ENCODE data around the gene NAGPA.
"Not testable (repeated sequence)": the region's sequence is repeated elsewhere in the genome, so short reads cannot be mapped to it uniquely, and the experiment has no call there.

The NAGPA gene, protein sequence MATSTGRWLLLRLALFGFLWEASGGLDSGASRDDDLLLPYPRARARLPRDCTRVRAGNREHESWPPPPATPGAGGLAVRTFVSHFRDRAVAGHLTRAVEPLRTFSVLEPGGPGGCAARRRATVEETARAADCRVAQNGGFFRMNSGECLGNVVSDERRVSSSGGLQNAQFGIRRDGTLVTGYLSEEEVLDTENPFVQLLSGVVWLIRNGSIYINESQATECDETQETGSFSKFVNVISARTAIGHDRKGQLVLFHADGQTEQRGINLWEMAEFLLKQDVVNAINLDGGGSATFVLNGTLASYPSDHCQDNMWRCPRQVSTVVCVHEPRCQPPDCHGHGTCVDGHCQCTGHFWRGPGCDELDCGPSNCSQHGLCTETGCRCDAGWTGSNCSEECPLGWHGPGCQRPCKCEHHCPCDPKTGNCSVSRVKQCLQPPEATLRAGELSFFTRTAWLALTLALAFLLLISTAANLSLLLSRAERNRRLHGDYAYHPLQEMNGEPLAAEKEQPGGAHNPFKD

DNA sequence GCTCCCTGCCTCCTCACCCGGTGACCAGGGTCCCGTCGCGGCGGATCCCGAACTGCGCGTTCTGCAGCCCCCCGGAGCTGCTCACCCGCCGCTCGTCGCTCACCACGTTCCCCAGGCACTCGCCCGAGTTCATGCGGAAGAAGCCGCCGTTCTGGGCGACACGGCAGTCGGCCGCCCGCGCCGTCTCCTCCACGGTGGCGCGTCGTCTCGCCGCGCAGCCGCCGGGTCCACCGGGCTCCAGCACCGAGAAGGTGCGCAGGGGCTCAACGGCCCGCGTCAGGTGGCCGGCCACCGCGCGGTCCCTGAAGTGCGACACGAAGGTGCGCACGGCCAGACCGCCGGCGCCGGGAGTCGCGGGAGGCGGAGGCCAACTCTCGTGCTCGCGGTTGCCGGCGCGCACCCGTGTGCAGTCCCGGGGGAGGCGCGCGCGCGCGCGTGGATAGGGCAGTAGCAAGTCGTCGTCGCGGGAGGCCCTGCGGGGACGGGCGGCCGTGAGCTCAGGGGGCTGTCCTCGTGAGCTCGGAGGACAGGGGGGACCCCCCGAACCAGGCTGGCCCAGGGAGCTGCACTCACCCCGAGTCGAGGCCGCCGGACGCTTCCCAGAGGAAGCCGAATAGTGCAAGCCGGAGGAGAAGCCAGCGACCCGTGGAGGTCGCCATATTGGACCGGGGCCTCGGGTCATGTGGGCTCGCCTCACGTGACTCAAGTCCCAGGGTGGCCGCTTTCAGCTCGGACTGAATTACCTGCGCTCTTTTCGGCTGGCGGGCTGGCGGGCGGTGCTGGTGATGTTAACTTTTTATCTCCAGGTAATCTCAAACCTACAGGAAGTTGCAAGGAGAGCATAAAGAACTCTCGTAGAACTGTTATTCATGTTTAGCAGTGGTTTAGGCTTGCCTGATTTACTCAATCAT is at the start of gene NAGPA:
NAGPA (minus strand) TSS at position 680 of the 911 bp plus-strand sequence; CDS start at position 659, 21 bp downstream.
- peak; percentile 73 for DNase-seq (ENCODE audit: low read depth)

DNA sequence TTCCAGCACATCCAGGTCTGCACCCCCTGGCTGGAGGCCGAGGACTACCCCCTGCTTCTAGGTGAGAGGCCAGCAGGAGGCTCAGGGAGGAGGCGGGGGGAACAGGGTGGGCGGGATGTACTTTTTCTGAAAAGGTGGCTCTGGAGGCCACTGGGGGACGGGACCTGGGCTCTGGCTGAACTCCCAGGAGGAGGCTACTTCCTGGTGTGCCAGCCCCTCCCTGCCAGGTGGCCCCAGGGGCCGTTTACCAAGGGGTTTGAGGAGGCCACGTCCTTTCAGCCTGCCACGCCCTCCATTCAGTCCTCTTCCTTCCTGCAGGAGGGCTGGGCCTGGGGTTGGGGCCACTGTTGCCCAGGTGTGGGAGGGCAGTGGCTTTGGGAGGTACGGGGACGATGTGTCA is 47.3 kb upstream of the NAGPA start:
- not testable (repeated sequence) for DNase-seq (ENCODE audit: low read depth)

DNA sequence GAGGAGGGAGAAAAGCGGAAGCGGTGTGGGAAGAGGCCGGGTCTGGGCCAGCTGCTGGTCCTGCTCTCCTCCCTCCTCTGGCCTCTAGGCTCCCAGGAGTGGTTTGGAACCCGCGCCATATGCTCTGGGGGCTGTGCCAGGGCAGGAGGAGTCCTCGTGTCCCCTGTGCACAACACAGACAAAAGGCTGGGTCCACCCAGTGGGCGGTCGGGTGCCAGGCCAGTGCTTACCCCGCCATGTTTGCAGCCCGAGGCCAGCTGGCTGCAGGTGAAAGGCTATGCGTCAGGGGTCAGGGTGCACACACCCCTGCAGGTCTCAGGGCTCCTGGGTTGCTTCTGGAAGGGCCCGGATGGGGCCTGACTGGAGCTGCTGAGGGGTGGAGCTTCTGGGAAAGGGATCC is 46.7 kb upstream of the NAGPA start:
- not testable (repeated sequence) for DNase-seq (ENCODE audit: low read depth)

DNA sequence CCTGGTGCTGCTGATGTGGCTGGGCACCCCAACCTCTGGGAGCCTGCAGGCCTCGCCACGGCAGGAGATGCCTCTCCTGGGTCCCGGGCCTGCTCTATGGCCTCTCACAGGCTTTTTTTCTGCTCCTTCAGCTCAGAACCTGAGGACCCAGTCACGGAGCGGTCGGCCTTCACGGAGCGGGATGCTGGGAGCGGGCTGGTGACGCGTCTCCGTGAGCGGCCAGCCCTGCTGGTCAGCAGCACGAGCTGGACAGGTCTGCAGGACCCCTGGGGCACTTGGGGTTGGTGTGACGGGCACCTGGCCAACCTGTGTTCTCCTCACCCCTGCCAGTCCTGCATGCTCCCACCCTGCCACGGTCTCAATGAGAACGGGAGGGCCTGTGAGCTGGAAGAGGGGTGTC is 44.9 kb upstream of the NAGPA start:
- no peak for DNase-seq (ENCODE audit: low read depth)

DNA sequence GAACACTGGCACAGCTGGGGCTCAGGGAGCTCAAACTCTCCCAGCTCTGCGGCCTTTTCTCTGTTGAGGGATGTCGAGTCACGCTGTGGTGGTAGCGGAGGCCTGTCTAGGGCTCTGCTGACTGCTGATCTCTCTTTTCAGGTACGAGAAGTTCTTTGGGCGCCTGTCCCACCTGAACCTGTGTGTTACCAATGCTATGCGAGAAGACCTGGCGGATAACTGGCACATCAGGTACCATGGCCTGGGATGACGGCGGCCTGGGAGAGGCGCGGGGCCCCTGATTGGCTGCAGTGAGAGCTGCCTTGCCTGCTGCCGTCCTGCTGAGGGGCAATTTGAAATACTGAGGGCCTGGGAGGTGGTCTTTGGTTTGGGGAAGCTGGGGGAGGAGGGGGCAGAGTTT is 43.6 kb upstream of the NAGPA start:
- DNase-seq (ENCODE audit: low read depth), result no peak

DNA sequence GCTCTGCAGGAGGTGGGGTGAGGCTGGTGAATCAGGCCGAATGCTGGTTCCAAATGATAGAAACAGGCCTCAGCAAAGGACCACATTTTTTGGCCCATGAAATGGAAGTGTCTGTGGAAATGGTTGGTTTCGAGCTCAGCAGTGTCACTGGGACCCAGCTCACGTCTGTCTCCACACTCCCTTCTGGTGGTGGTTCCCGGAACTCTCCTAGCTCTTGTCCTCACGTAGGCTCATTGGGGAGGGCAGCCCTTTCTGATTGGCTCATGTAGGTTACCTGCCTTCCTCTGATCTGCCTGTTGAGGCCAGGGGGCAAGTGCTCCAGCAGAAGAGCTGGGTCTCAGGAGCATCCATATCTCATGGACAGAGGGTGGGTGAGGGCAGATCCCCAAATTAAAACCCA is 41.9 kb upstream of the NAGPA start:
- no peak for DNase-seq (ENCODE audit: low read depth)

DNA sequence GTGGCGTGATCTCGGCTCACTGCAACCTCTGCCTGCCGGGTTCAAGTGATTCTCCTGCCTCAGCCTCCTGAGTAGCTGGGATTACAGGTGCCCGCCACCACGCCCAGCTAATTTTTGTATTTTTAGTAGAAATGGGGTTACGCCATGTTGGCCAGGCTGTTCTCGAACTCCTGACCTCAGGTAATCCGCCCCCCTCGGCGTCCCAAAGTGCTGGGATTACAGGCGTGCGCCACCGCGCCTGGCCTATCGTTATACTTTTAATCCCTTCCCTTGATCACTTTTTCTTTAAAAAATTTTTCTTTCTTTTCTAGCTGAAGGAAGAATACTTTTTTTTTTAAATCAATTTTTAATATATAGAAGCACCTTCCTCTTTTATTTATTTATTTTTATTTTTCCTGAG is 40.0 kb upstream of the NAGPA start:
- not testable (repeated sequence) for DNase-seq (ENCODE audit: low read depth)

DNA sequence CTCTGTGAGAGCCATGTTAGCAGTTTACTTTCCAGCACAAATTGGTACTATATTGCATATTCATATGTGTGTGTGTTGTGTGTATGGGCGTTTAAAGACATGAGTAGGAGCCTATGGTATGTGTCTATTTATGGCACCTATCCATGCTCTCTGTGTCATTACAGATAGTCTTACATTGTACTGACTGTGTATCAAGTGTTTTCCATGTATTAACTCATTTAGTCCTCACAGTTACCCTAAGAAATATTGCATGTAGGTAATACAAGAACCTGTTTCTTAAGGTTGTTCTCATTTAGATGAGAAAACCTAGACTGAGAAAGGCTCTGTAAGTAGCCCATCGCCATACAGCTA is 39.5 kb upstream of the NAGPA start:
- DNase-seq (ENCODE audit: low read depth), result no peak

DNA sequence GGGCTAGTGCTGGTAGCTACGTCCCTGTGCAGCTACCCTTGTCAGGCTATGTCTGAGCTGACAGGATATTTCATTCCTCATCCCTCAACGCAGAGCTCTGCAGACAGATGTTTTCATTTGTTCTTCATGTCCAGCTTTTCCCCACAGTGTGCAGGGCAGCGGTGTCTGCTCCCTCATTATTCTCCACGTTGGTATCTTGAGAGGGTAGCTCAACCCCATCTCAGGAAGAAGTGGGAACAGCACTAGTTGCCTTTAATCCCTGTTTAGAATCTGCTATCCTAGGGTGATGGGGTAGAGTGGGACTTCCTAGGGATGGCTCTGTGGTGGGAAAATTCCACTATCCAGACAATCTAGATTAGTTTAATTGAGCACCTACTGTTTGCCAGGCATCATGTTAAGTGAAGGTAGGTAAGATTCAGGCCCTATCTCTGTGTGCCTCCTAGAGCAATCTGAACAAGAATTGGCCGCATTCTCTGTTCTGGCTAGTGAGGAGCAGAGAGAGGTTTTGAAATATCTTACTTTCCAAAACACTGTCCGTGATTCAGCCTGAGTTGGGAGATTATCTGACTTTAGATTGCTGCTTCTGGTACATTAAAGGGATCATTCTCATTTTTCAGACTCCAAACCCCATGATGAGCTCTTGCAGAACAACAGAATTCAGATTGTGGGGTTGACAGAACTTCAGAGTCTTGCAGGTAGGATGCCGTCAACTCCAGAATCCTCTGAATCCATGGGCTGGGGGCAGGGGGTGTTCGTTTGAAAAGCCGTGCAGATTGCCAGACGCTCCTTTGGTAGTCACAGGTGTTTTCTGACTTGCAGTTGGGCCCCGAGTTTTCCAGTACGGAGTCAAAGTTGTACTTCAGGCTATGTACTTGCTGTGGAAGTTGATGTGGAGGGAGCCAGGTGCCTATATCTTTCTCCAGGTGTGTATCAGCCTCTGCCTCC is 38.9 kb upstream of the NAGPA start:
- DNase-seq (ENCODE audit: low read depth), result no peak

DNA sequence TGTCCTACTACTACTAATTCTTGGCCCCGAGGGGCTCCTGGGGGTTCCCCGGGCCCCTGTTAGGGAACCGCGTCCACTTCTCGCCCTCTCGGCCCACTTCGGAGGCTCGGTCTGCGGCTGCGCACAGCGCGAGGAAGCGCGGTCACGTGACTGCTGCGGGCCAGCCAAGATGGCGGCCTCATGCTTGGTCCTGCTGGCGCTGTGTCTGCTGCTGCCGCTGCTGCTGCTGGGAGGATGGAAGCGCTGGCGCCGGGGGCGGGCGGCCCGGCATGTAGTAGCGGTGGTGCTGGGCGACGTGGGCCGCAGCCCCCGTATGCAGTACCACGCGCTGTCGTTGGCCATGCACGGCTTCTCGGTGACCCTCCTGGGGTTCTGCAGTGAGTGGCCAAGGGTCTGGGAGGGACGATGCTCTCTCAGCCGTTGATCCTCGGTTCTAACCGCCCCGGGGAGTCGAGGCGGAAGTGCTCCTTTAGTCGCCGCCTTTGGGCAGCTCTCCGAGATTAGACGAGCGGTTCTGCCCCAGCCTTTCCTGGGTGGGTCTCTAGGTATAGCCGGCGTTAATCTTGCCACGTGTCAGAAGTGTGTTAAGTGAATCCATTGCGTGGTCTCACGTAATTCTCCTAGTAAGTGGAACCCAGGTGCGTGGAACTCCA is 38.1 kb upstream of the NAGPA start, which contains the start of gene ALG1:
ALG1 (plus strand) TSS at position 163 of the 653 bp plus-strand sequence; CDS start at position 170, 7 bp downstream.
- peak; percentile 86 for DNase-seq (ENCODE audit: low read depth)

DNA sequence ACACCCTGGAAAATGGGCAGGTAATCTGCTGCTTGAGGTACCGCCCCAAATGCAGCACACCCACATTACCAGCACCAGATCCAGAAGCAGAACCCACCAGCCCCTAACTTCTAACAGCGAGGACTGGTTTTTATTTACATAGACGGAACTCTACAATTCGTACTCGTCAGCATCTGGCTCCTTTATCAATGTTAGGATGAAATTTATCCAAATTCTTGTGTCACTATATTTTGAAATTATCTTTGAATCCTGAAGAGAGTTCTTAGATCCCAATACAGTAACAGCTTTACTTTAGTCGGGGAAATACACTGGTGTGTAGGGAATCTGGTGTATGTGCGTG is 37.6 kb upstream of the NAGPA start:
- no peak for DNase-seq (ENCODE audit: low read depth)

DNA sequence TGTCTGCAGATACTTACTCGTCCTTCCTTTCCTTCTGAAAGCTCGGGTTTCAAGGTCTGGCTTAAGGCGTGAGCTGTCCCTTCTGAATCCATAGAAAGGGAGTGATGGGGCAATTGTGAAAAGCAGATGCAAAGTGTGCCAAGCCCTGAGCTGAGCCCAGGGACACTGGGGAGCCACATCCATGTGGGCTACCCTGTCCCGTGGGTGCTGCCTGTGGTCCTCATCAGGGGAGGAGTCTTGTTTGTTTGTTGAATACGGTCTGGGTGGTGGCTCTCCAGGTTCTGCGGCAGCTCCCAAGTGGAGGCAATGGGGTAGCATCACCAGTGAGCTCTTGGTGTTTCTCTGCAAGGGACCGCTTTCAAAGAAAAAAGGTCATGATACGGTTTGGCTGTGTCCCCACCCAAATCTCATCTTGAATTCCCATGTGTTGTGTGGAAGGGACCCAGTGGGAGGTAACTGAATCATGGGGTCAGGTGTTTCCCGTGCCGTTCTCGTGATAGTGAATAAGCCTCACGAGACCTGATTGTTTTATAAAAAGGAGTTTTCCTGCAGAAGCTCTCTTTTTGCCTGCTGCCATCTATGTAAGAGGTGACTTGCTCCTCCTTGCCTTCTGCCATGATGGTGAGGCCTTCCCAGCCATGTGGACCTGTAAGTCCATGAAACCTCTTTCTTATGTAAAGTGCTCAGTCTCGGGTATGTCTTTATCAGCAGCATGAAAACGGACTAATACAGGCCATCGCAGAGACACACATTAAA is 36.9 kb upstream of the NAGPA start:
- DNase-seq (ENCODE audit: low read depth), result no peak

DNA sequence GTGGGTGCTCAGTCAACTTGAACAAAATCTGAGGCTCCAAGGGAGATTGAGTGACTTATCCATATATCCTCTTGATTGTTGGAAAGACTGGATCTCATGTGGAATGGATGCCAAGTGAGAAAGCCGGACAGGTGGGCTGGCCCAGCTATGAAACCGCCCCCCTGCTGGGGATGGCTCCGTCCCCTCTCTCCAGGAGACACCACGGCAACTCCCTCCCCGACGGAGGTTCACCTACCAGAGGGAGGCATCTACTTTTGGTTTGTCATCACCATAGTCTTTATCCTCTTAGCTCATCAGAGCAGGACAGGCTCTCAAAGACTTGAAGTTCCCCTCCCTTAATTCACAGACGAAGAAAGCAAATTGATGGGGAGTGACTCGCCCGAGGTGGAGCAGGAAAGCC is 36.1 kb upstream of the NAGPA start:
- no peak for DNase-seq (ENCODE audit: low read depth)

DNA sequence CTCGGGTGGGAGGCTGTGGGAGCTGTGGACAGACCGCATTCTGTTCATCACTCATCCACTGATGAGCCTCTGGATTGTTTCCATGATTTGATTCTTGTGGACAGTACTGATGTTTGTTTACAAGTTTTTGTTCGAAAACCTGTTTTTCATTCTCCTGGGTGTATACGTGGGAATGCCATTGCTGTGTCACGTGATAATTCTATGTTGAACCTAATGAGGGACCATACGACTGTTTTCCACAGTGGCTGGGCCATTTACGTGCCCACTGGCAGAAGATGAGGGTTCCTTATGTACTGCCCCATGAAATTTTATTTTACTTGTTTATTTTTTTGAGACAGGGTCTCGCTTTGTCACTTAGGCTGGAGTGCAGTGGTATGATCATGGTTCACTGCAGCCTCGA is 35.3 kb upstream of the NAGPA start:
- DNase-seq (ENCODE audit: low read depth), result no peak

DNA sequence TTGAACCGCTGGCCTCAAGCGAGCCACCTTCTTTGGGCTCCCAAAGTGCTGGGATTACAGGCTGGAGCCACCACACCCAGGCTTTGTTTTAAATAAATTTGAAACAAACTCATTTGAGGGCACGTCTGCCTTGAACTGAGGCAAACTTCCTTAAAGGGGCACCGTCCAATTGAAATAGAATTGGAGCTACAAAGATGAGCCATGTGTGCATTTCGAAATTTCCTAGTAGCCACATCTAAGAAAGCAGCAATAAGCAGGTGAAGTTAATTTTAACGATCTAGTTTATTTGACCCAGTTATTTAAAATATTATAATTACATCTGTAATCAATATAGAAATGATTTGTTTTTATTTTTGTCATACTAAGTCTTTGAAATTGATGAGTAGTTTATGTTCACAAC is 32.8 kb upstream of the NAGPA start:
- DNase-seq (ENCODE audit: low read depth), result no peak

DNA sequence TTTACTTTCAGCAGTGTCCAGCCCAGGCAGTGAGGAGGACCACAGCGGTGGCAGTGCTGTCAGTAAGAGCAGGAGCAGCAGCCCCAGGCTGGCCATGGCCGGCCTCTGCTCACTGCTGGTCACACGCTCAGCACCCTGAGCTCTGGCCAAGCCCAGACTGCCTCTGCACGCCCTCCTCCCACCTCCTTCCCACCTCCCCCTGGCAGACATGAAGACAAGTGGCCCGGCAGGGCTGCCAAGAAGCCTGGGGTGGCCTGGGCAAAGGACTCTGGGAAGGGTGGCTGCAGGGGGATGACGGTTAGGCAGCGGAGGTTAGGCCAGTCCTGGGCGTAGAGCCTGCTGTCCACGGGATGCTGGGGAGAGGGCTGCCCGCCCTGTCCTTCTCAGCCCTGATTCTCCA is 32.1 kb upstream of the NAGPA start, which contains the start of gene C16orf89:
C16orf89 (minus strand) TSS at position 144 of the 400 bp plus-strand sequence; CDS start at position 96, 48 bp downstream.
- DNase-seq (ENCODE audit: low read depth), result no peak

DNA sequence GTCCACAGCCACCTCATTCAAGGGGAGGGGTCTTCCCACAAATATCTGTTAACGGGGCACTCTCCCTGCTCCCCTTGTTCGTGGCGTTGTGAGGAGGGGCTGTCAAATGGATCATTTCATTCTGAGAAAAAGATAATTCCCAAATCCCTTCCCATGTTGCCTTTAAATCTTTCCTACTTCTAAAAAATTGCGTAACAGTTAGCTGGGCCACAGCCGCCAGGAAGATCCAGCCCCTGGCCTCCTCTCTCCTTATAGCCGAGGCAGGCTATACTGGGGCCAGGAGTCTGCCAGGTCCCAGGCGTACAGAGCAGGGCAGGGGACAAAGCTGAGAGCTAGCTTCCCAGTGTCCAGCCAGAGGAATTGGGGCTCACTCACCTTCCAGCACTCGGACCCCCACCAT is 31.6 kb upstream of the NAGPA start:
- no peak for DNase-seq (ENCODE audit: low read depth)

DNA sequence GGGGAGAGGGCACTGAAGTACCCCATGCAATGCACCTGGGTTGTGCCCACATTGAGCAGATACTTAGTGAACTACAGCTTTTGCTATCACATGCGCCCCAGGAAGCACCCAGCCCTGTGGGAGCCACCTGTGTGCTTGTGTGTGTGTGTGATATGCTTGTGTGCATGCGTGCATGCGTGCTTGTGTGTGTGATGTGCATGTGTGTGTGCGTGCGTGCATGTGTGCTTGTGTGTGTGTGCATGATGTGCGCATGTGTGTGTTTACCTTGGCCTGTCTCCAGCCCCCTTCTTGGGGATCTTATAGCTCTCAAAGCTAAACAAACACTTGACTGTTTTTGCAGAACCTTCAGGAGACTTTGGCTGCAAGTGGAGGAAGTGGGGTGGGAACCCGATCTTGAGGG is 31.2 kb upstream of the NAGPA start:
- DNase-seq (ENCODE audit: low read depth), result no peak

DNA sequence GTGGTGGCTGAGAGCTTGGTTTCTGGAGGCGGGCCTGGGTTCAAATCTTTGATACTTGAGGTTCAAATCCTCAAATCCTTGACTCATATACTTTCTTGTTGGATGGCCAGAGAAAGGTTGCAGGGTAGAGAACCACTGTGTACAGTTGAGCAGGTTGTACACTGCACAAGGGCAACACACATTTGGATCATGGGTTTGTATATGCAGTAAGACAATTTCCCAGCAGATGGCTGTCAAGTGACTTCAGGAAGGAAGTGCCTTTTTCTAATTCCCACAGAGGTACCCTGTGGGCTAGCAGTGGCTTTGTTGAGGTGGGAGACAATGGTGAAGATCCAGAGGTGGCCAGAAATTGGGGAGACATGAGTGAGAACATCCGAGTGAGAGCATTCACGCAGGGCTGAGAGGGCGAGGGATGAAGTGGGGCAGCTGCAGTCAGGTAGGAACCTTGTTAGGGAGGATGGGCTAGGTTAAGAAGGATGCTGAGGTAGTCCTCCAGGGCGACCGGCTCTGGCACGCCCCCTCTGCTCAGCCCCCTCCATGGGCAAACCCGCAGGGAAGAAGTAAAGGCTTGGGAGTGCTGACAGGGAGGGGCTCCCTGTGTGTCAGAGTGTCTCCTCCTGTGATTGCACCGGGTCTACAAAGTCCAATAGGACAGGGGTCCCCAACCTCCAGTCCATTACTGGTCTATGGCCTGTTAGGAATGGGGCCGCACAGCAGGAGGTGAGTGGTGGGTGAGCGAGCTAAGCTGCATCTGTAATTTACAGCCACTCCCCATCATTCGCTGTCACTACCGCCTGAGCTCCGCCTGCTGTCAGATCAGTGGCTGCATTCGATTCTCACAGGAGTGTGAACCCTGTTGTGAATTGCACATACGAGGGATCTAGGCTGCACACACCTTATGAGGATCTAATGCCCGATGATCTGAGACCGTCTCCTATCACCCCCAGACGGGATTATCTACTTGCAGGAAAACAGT is 29.3 kb upstream of the NAGPA start:
- no peak for DNase-seq (ENCODE audit: low read depth)
